Astrocyte (in vitro differentiated cells and primary cell): Measurements from ENCODE around the gene ARPC4. TPM values are rescaled to one million over a fixed set of nuclear protein-coding genes. Genes with fewer than 3 reads are reported as not detected.

Experiments used
- DNase-seq: peaks from one replicate; pipeline ENCODE4 v3.0.0-alpha.2; 2010; ENCODE audit warnings: low read depth
- FAIRE-seq: peaks from 2 replicates; lab custom pipeline; 2011; peaks lifted over from hg19 to GRCh38; lab: Jason Lieb, UNC
- H2AFZ ChIP-seq: 2 replicates; pipeline ENCODE4 v1.6.0; 2012; ENCODE audit warnings: low read depth, low read length, inconsistent platforms
- H3K27ac ChIP-seq: 2 replicates; pipeline ENCODE4 v1.5.1; 2011; ENCODE audit warnings: low read depth, low read length, inconsistent platforms
- H3K27me3 ChIP-seq: 2 replicates; pipeline ENCODE4 v1.6.0; 2011; ENCODE audit warnings: low read length, inconsistent platforms; ENCODE audit not compliant: insufficient read depth
- H3K36me3 ChIP-seq: 2 replicates; pipeline ENCODE4 v1.5.1; 2011; ENCODE audit warnings: low read length, inconsistent platforms; ENCODE audit not compliant: insufficient read depth
- H3K4me1 ChIP-seq: 2 replicates; pipeline ENCODE4 v1.5.1; 2011; ENCODE audit warnings: low read length, inconsistent platforms; ENCODE audit not compliant: insufficient read depth
- H3K4me2 ChIP-seq: 2 replicates; pipeline ENCODE4 v1.6.0; 2012; ENCODE audit warnings: low read length, inconsistent platforms
- H3K4me3 ChIP-seq: 2 replicates; pipeline ENCODE4 v1.5.1; 2011; ENCODE audit warnings: low read depth, mild to moderate bottlenecking, low read length, inconsistent platforms; ENCODE audit not compliant: insufficient read depth
- H3K79me2 ChIP-seq: 2 replicates; pipeline ENCODE4 v1.6.0; 2012; ENCODE audit warnings: mild to moderate bottlenecking, low read length, inconsistent platforms; ENCODE audit not compliant: insufficient read depth
- H3K9ac ChIP-seq: 2 replicates; pipeline ENCODE4 v1.6.0; 2012; ENCODE audit warnings: mild to moderate bottlenecking, low read length, inconsistent platforms
- H3K9me3 ChIP-seq: 2 replicates; pipeline ENCODE4 v1.5.1; 2012; ENCODE audit warnings: low read depth, mild to moderate bottlenecking, low read length, inconsistent platforms; ENCODE audit not compliant: insufficient read depth
- H4K20me1 ChIP-seq: 2 replicates; pipeline ENCODE4 v1.6.0; 2012; ENCODE audit warnings: low read length, inconsistent platforms; ENCODE audit not compliant: insufficient read depth
- H3K27ac Mint-ChIP-seq: one replicate; pipeline ENCODE4 v1.8.0; 2021; ENCODE audit warnings: mild to moderate bottlenecking, mixed read lengths; ENCODE audit not compliant: unreplicated experiment
- H3K27me3 Mint-ChIP-seq: one replicate; pipeline ENCODE4 v1.8.0; 2021; ENCODE audit warnings: low read depth, mixed read lengths; ENCODE audit not compliant: unreplicated experiment
- H3K36me3 Mint-ChIP-seq: one replicate; pipeline ENCODE4 v1.8.0; 2021; ENCODE audit warnings: low read depth, mixed read lengths; ENCODE audit not compliant: unreplicated experiment
- H3K4me1 Mint-ChIP-seq: one replicate; pipeline ENCODE4 v1.8.0; 2021; ENCODE audit warnings: low read depth, mixed read lengths; ENCODE audit not compliant: unreplicated experiment
- H3K4me3 Mint-ChIP-seq: one replicate; pipeline ENCODE4 v1.8.0; 2021; ENCODE audit warnings: mild to moderate bottlenecking, moderate library complexity, mixed read lengths; ENCODE audit not compliant: unreplicated experiment
- H3K9me3 Mint-ChIP-seq: one replicate; pipeline ENCODE4 v1.8.0; 2021; ENCODE audit warnings: mild to moderate bottlenecking, mixed read lengths; ENCODE audit not compliant: unreplicated experiment
- EZH2 ChIP-seq: IDR thresholded peaks from 2 replicates; pipeline ENCODE4 v1.6.1; 2012; ENCODE audit warnings: mild to moderate bottlenecking, low read length, inconsistent platforms; ENCODE audit not compliant: insufficient read depth
- total RNA-seq: library from RNA; stranded (reverse); gene quantifications from 2 replicates; pipeline ENCODE4 v1.2.1, GENCODE V29; 2021
- TF ChIP-seq, protein P1 (sequence below): IDR thresholded peaks from 2 replicates; pipeline ENCODE4 v1.5.1; 2011; ENCODE audit warnings: low read depth, mild to moderate bottlenecking, inconsistent platforms, low read length, moderate library complexity; ENCODE audit not compliant: insufficient read depth

ARPC4 gene
- total RNA-seq, 1 donor from 2014 or later = 205 TPM

- H3K36me3 ChIP-seq = peaks cover 6% of the 10 kb centered on the region
- H3K27ac ChIP-seq = no peak overlapping the region
- H3K27me3 Mint-ChIP-seq = no peaks in the 10 kb centered on the region
- H3K4me3 Mint-ChIP-seq = no peak overlapping the region
- TF ChIP-seq, protein P1, sequence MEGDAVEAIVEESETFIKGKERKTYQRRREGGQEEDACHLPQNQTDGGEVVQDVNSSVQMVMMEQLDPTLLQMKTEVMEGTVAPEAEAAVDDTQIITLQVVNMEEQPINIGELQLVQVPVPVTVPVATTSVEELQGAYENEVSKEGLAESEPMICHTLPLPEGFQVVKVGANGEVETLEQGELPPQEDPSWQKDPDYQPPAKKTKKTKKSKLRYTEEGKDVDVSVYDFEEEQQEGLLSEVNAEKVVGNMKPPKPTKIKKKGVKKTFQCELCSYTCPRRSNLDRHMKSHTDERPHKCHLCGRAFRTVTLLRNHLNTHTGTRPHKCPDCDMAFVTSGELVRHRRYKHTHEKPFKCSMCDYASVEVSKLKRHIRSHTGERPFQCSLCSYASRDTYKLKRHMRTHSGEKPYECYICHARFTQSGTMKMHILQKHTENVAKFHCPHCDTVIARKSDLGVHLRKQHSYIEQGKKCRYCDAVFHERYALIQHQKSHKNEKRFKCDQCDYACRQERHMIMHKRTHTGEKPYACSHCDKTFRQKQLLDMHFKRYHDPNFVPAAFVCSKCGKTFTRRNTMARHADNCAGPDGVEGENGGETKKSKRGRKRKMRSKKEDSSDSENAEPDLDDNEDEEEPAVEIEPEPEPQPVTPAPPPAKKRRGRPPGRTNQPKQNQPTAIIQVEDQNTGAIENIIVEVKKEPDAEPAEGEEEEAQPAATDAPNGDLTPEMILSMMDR = no peak
- TF ChIP-seq EZH2 = no peak
- no peaks in the 10 kb centered on the region for H3K27me3 ChIP-seq
- peaks cover 20% of the 10 kb centered on the region for H3K79me2 ChIP-seq
- no peak overlapping the region for H3K4me3 ChIP-seq
- no peaks in the 10 kb centered on the region for H3K9me3 Mint-ChIP-seq
- H3K27ac Mint-ChIP-seq = no peak overlapping the region
- H3K4me2 ChIP-seq = peak overlapping the region; percentile 4
- H3K9ac ChIP-seq = no peak overlapping the region
- H2AFZ ChIP-seq = no peak overlapping the region
- peaks cover 12% of the 10 kb centered on the region for H3K4me1 ChIP-seq
- H3K36me3 Mint-ChIP-seq = peaks cover 25% of the 10 kb centered on the region
- no peak for FAIRE-seq
- H3K4me1 Mint-ChIP-seq = peaks cover 13% of the 10 kb centered on the region
- no peaks in the 10 kb centered on the region for H4K20me1 ChIP-seq
- no peak for DNase-seq
- no peaks in the 10 kb centered on the region for H3K9me3 ChIP-seq
Measured at GRCh38 chr3:9754678-9755077, 38.2 kb upstream of the ARPC4 start.

GRCh38 chr3:9757427-9757826 is 35.5 kb upstream of the ARPC4 start:
- Histone ChIP-seq H3K4me3 (no peak overlapping the region), H3K27me3 (no peaks in the 10 kb centered on the region), H3K27ac (no peak overlapping the region), H3K9ac (no peak overlapping the region), H3K36me3 (peaks cover 6% of the 10 kb centered on the region), H3K4me1 (peaks cover 3% of the 10 kb centered on the region), H2AFZ (no peak overlapping the region), H3K4me2 (no peak overlapping the region), H3K79me2 (no peaks in the 10 kb centered on the region), H3K9me3 (no peaks in the 10 kb centered on the region), H4K20me1 (no peaks in the 10 kb centered on the region)
- Mint-ChIP-seq H3K27me3 (no peaks in the 10 kb centered on the region), H3K27ac (no peak overlapping the region), H3K4me1 (peaks cover 6% of the 10 kb centered on the region), H3K4me3 (no peak overlapping the region), H3K9me3 (no peaks in the 10 kb centered on the region), H3K36me3 (peaks cover 35% of the 10 kb centered on the region)
- no peak for DNase-seq
- FAIRE-seq = no peak
- no peak for TF ChIP-seq EZH2
- TF ChIP-seq, protein P1 = no peak

GRCh38 chr3:9760779-9761505 is 31.9 kb upstream of the ARPC4 start:
- DNase-seq (no peak), FAIRE-seq (no peak)
- H3K27ac ChIP-seq = no peak overlapping the region
- no peaks in the 10 kb centered on the region for H3K4me1 ChIP-seq
- peaks cover 36% of the 10 kb centered on the region for H3K36me3 Mint-ChIP-seq
- TF ChIP-seq EZH2 = no peak
- TF ChIP-seq, protein P1 = no peak
- H3K4me2 ChIP-seq = no peak overlapping the region
- H3K27me3 Mint-ChIP-seq = no peaks in the 10 kb centered on the region
- H3K27me3 ChIP-seq = no peaks in the 10 kb centered on the region
- no peak overlapping the region for H3K9ac ChIP-seq
- no peaks in the 10 kb centered on the region for H3K9me3 Mint-ChIP-seq
- H3K4me3 Mint-ChIP-seq = no peak overlapping the region
- no peak overlapping the region for H3K27ac Mint-ChIP-seq
- no peaks in the 10 kb centered on the region for H3K9me3 ChIP-seq
- no peak overlapping the region for H3K4me3 ChIP-seq
- H3K36me3 ChIP-seq = peaks cover 6% of the 10 kb centered on the region
- H3K79me2 ChIP-seq = no peaks in the 10 kb centered on the region
- no peaks in the 10 kb centered on the region for H3K4me1 Mint-ChIP-seq
- no peak overlapping the region for H2AFZ ChIP-seq
- no peaks in the 10 kb centered on the region for H4K20me1 ChIP-seq
